ENCODE data around the gene GGTLC1.
"Not testable (repeated sequence)": the region's sequence is repeated elsewhere in the genome, so short reads cannot be mapped to it uniquely, and the experiment has no call there.

The GGTLC1 gene

DNA sequence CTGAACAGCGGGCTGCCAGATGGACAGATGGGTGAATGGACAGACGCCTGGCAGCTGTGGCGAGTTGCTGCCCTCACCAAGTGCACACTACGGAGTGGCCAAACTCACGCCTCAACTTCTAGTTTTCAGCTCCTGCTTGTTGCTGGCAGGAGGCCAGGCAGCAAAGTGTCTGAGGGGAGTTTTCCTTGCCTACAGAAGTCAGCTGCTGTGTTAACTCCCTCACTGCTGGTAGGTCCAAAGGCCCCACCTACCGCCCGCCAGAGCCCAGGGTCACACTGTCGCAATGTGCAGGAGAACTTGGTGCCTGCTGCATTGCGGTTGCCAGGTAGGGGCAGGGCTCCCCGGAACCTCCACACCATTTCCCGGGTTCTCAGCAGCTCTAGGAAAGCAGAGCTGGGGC, 7.6 kb downstream of the GGTLC1 start:
- H3K27me3 ChIP-seq (ENCODE audit: control insufficient read depth, insufficient read depth, low read length); H3K4me1 ChIP-seq (ENCODE audit: control insufficient read depth, insufficient read depth, low read length); H3K4me3 ChIP-seq (ENCODE audit: low read depth, low read length); H3K27ac ChIP-seq (ENCODE audit: low read depth, low read length); H3K9me3 ChIP-seq (ENCODE audit: control insufficient read depth, insufficient read depth, low read depth, low read length); H3K9ac ChIP-seq (ENCODE audit: low read length); H3K36me3 ChIP-seq (ENCODE audit: control insufficient read depth, insufficient read depth, low read length): not testable (repeated sequence)

DNA sequence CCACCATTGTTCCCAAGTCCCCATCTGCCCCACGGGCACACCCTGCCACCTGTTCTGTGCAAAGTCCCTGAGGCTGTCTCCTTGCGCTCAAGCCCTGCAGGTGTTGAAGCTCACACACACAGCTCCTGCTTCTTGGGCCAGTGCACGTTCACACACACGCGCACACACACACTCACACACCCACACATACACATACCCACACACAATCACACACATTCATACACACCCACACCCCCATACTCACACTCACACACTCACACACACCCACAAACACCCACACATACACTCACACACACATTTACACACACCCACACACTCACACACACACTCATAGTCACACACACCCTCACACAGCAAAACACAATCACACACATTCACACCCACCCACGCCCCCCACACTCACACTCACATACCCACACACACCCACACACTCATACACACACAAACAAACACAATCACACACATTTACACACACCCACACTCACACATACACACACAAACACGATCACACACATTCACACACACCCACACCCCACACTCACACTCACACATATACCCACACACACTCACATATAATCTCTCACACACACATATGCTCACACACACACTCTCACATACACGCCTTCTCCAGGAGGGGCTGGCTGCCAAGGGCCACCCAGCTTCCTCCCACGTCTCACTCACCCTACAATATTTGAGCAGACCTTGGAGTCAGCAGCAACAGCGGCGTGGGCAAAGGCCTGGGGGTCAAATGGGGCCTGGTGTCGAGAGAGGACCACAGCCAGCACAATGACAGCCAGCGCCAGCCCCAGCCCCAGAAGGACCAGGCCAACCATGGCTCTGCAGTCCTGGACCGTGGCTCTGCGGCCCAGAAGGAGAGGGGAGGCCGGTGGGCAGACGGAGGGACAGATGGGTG, 8.4 kb downstream of the GGTLC1 start:
- not testable (repeated sequence) for H3K27me3 ChIP-seq (ENCODE audit: control insufficient read depth, insufficient read depth, low read length); H3K27ac ChIP-seq (ENCODE audit: low read depth, low read length); H3K9me3 ChIP-seq (ENCODE audit: control insufficient read depth, insufficient read depth, low read depth, low read length); H3K36me3 ChIP-seq (ENCODE audit: control insufficient read depth, insufficient read depth, low read length); H3K4me1 ChIP-seq (ENCODE audit: control insufficient read depth, insufficient read depth, low read length); H3K4me3 ChIP-seq (ENCODE audit: low read depth, low read length); H3K9ac ChIP-seq (ENCODE audit: low read length)

DNA sequence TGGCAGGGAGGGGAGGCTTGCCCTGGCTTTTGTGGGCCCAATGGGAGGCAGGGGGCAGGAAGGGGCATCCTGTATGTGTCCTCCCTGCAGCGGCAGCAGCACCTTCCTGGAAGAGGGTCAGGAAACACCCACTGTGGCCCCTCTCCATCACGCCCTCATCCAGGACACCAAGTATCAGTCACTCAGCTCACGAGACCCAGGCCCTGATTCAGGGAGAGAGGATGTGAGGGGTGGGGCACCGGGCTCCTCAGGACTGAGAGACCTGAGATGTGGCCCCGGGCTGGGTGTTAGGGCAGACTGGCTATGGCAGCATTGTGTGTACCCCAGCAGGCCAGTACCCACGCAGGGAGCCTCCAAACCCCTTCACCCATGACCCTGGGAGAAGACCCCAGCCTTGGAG, 9.2 kb downstream of the GGTLC1 start:
- not testable (repeated sequence) for H3K9me3 ChIP-seq (ENCODE audit: control insufficient read depth, insufficient read depth, low read depth, low read length); H3K27ac ChIP-seq (ENCODE audit: low read depth, low read length); H3K36me3 ChIP-seq (ENCODE audit: control insufficient read depth, insufficient read depth, low read length); H3K27me3 ChIP-seq (ENCODE audit: control insufficient read depth, insufficient read depth, low read length); H3K4me3 ChIP-seq (ENCODE audit: low read depth, low read length); H3K4me1 ChIP-seq (ENCODE audit: control insufficient read depth, insufficient read depth, low read length); H3K9ac ChIP-seq (ENCODE audit: low read length)

DNA sequence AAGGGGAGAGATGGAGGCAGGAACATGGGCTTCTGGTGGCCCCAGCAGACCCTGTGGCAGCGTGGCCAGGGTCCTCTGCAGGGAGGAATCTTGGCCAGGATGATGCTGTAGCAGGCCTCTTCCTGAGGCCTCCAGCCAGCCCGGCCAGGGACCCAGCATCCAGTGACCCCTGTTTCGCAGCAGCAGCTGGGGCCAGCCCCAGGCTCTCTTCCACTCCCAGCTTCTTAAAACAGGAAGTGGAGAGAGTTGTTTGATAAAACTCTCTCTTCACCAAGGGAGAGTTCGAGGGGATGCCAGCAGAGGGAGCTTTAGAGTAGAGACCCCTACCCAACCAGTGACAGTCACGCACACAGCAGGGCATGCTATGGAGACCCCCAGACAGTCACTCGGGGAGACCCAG, 10.1 kb downstream of the GGTLC1 start:
- not testable (repeated sequence) for H3K9me3 ChIP-seq (ENCODE audit: control insufficient read depth, insufficient read depth, low read depth, low read length); H3K27me3 ChIP-seq (ENCODE audit: control insufficient read depth, insufficient read depth, low read length); H3K4me1 ChIP-seq (ENCODE audit: control insufficient read depth, insufficient read depth, low read length); H3K9ac ChIP-seq (ENCODE audit: low read length); H3K27ac ChIP-seq (ENCODE audit: low read depth, low read length); H3K36me3 ChIP-seq (ENCODE audit: control insufficient read depth, insufficient read depth, low read length); H3K4me3 ChIP-seq (ENCODE audit: low read depth, low read length)

DNA sequence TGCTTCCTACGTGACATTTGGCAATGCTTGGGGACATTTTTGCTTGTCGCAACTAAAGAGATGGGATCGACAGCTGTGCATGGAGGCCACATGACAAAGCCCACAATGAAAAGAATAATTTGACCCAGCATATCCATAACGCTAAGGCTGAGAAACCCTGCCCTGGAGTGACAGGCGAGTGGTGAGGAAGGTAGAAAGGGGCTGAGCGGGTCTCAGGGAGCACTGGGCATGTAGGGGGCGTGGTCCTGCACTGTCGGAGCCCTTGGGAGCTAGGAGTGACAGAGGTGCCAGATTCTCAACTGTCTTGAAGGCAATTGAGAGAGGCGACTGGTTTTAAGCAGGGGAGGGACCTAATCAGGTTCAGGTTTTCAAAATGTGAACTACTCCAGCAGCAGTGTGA, 13.6 kb downstream of the GGTLC1 start:
- Histone ChIP-seq H3K27me3 (ENCODE audit: control insufficient read depth, insufficient read depth, low read length) (no peaks in the 10 kb centered on the region), H3K36me3 (ENCODE audit: control insufficient read depth, insufficient read depth, low read length) (no peaks in the 10 kb centered on the region), H3K9ac (ENCODE audit: low read length) (no peak overlapping the region)

DNA sequence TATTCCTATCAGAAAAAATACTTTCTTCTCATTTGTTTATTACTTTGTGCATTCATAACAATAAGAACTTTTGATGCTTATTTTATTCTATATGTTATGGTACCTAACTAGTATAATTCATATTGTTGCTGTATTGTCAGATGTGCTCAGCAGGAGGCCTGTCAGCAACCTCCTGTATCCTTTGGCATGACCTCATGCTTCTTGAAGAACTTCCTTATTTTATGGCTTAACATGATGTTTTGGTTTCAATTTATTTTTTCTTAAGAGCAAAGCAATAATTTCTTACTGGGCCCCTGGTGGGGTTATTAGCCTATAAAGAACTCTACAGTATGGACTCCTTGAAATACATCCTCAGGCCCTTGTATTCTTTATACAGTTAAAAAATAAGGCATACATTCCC, 17.3 kb downstream of the GGTLC1 start:
- H3K4me1 ChIP-seq (ENCODE audit: control insufficient read depth, insufficient read depth, low read length), result peaks cover 6% of the 10 kb centered on the region; the same call in 1 of the 2 replicates
- H3K27ac ChIP-seq (ENCODE audit: low read depth, low read length), result no peak overlapping the region
- H3K4me3 ChIP-seq (ENCODE audit: low read depth, low read length), result no peak overlapping the region
- H3K9me3 ChIP-seq (ENCODE audit: control insufficient read depth, insufficient read depth, low read depth, low read length), result peaks cover 6% of the 10 kb centered on the region
- H3K9ac ChIP-seq (ENCODE audit: low read length), result no peak overlapping the region
- H3K36me3 ChIP-seq (ENCODE audit: control insufficient read depth, insufficient read depth, low read length), result no peaks in the 10 kb centered on the region
- H3K27me3 ChIP-seq (ENCODE audit: control insufficient read depth, insufficient read depth, low read length), result no peaks in the 10 kb centered on the region

More for the DNA sequence above, 13.6 kb downstream of the GGTLC1 start:
- Histone ChIP-seq H3K4me3 (ENCODE audit: low read depth, low read length) (no peak overlapping the region), H3K27ac (ENCODE audit: low read depth, low read length) (no peak overlapping the region), H3K4me1 (ENCODE audit: control insufficient read depth, insufficient read depth, low read length) (peaks cover 6% of the 10 kb centered on the region; the same call in 1 of the 2 replicates), H3K9me3 (ENCODE audit: control insufficient read depth, insufficient read depth, low read depth, low read length) (no peaks in the 10 kb centered on the region)

DNA sequence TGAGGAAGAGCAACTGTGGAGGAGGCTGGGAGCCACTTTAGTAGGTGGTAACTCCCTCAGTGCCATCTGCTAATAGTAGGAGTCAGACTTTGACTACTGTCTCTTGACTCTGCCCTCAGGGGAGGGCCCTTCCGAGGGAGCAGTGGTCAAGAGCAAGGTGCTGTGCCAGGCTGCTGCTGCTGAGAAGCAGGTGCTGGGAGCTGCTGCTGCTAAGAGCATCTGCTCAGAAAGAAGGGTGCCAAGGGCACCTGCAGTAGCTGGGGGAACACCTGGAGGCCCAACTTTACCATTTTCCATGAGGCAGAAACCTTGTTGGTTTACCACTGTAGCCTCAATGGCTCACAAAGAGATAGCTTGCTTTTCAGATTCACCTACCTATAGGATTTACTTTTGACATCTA, 18.5 kb downstream of the GGTLC1 start:
- Histone ChIP-seq H3K27ac (ENCODE audit: low read depth, low read length) (no peak overlapping the region), H3K9me3 (ENCODE audit: control insufficient read depth, insufficient read depth, low read depth, low read length) (peaks cover 17% of the 10 kb centered on the region), H3K27me3 (ENCODE audit: control insufficient read depth, insufficient read depth, low read length) (no peaks in the 10 kb centered on the region), H3K9ac (ENCODE audit: low read length) (no peak overlapping the region), H3K4me1 (ENCODE audit: control insufficient read depth, insufficient read depth, low read length) (peaks cover 6% of the 10 kb centered on the region; the same call in 1 of the 2 replicates), H3K4me3 (ENCODE audit: low read depth, low read length) (no peak overlapping the region), H3K36me3 (ENCODE audit: control insufficient read depth, insufficient read depth, low read length) (no peaks in the 10 kb centered on the region)

DNA sequence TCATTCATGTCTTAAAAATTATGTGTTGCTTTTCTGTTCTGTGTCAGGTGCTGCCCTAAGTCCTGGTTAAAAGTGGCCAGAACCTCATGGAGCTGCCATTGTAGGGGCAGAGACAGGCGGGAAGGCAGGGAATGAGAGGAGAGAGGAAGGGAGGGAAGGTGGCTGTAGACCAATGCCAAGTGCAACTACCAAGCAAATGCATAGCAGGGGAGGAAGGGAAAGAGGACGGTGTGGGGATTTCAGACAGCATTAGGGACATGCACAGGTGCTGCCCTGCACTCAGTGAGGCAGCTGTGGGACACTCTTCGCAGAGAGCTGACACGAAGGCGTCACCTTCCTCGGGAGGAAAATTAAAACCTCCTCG, 21.0 kb downstream of the GGTLC1 start:
- Histone ChIP-seq H3K27ac (ENCODE audit: low read depth, low read length) (no peak overlapping the region), H3K4me1 (ENCODE audit: control insufficient read depth, insufficient read depth, low read length) (peaks cover 6% of the 10 kb centered on the region; the same call in 1 of the 2 replicates), H3K36me3 (ENCODE audit: control insufficient read depth, insufficient read depth, low read length) (no peaks in the 10 kb centered on the region), H3K9ac (ENCODE audit: low read length) (no peak overlapping the region), H3K27me3 (ENCODE audit: control insufficient read depth, insufficient read depth, low read length) (no peaks in the 10 kb centered on the region), H3K9me3 (ENCODE audit: control insufficient read depth, insufficient read depth, low read depth, low read length) (peaks cover 36% of the 10 kb centered on the region), H3K4me3 (ENCODE audit: low read depth, low read length) (no peak overlapping the region)

DNA sequence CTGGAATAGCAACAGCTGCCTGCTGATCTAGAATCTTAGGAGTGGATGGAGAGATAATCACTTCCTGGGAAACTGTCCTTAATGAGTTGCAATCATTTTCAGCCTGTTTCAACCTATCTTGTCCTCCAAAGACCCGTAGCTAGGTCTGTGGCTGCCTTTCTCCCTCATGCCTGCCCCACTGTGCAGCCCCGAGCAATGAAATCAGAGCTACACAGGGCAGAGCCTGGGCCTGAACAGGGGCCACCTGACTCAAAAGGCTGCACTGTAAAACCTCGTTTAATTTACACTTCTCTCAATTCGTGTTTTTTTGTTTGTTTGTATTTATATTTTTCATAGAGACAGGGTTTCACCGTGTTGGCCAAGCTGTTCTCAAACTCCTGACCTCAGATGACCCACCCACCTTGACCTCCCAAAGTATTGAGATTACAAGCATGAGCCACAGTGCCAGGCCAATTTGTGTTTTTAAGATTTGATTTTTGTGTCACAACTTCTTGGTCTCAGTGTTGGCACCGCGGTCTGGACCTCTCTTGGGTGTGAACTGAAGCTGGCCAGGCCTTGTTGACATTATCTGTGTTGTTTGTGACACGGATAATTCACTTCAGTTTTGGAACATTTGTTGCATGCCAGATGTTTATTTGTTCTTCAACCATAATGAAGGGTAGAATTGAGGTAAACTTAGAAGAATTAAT, 21.5 kb downstream of the GGTLC1 start:
- Histone ChIP-seq H3K4me3 (ENCODE audit: low read depth, low read length) (no peak overlapping the region), H3K9me3 (ENCODE audit: control insufficient read depth, insufficient read depth, low read depth, low read length) (peaks cover 38% of the 10 kb centered on the region), H3K36me3 (ENCODE audit: control insufficient read depth, insufficient read depth, low read length) (no peaks in the 10 kb centered on the region), H3K9ac (ENCODE audit: low read length) (no peak overlapping the region), H3K27me3 (ENCODE audit: control insufficient read depth, insufficient read depth, low read length) (no peaks in the 10 kb centered on the region), H3K27ac (ENCODE audit: low read depth, low read length) (no peak overlapping the region), H3K4me1 (ENCODE audit: control insufficient read depth, insufficient read depth, low read length) (peaks cover 6% of the 10 kb centered on the region; the same call in 1 of the 2 replicates)

DNA sequence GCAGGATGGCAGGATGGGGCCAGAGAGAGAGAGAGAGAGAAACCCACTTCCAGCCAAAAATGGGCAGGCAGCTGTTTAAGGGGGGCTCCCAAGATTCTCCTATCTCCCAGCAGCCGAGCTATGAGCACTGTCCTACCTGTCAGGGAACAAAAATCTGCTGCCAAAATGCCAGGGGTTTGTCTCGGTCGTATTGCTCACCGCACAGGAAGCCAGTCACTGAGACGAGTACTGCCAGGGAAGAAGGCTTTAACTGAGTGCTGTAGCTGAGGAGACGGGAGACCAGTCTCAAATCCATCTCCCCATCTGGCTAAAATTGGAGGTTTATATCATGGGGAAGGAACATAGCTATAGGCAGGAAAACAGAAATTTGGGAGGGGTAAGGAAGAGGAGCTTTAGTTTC, 22.3 kb downstream of the GGTLC1 start:
- Histone ChIP-seq H3K4me3 (ENCODE audit: low read depth, low read length) (no peak overlapping the region), H3K27ac (ENCODE audit: low read depth, low read length) (no peak overlapping the region), H3K9ac (ENCODE audit: low read length) (no peak overlapping the region), H3K27me3 (ENCODE audit: control insufficient read depth, insufficient read depth, low read length) (no peaks in the 10 kb centered on the region), H3K9me3 (ENCODE audit: control insufficient read depth, insufficient read depth, low read depth, low read length) (peaks cover 43% of the 10 kb centered on the region), H3K36me3 (ENCODE audit: control insufficient read depth, insufficient read depth, low read length) (no peaks in the 10 kb centered on the region), H3K4me1 (ENCODE audit: control insufficient read depth, insufficient read depth, low read length) (no peaks in the 10 kb centered on the region)

DNA sequence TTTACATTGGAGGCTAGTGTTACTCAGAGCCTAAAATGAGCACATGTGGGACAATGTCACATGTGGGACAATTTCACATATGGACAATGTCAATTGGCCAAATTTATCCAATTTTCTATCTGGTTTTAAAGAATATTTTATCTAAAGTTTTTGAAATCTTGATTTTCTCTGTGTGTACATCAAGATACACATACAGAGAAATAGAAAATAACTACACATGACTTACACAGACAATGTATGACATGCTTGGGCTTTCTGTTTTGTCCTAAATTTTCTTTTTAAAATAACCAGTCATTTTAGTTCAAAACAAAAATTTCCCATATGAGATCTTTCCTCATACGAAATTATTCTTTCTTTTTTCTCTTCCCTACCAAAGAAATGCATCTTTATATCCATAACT, 24.6 kb downstream of the GGTLC1 start:
- Histone ChIP-seq H3K4me3 (ENCODE audit: low read depth, low read length) (no peak overlapping the region), H3K4me1 (ENCODE audit: control insufficient read depth, insufficient read depth, low read length) (no peaks in the 10 kb centered on the region), H3K9ac (ENCODE audit: low read length) (no peak overlapping the region), H3K36me3 (ENCODE audit: control insufficient read depth, insufficient read depth, low read length) (no peaks in the 10 kb centered on the region), H3K9me3 (ENCODE audit: control insufficient read depth, insufficient read depth, low read depth, low read length) (peaks cover 51% of the 10 kb centered on the region), H3K27ac (ENCODE audit: low read depth, low read length) (no peak overlapping the region), H3K27me3 (ENCODE audit: control insufficient read depth, insufficient read depth, low read length) (no peaks in the 10 kb centered on the region)

All from HUES6 (cell line).